NOMO-1 treated with DMSO at 0.1 percent for 48 hours (cell line): ENCODE data around the gene ATP11A.

Experiments used
- DNase-seq: peaks from one replicate; lab custom pipeline; 2025; ENCODE audit not compliant: unreplicated experiment; lab: John Stamatoyannopoulos, UW

Gene ATP11A

DNA sequence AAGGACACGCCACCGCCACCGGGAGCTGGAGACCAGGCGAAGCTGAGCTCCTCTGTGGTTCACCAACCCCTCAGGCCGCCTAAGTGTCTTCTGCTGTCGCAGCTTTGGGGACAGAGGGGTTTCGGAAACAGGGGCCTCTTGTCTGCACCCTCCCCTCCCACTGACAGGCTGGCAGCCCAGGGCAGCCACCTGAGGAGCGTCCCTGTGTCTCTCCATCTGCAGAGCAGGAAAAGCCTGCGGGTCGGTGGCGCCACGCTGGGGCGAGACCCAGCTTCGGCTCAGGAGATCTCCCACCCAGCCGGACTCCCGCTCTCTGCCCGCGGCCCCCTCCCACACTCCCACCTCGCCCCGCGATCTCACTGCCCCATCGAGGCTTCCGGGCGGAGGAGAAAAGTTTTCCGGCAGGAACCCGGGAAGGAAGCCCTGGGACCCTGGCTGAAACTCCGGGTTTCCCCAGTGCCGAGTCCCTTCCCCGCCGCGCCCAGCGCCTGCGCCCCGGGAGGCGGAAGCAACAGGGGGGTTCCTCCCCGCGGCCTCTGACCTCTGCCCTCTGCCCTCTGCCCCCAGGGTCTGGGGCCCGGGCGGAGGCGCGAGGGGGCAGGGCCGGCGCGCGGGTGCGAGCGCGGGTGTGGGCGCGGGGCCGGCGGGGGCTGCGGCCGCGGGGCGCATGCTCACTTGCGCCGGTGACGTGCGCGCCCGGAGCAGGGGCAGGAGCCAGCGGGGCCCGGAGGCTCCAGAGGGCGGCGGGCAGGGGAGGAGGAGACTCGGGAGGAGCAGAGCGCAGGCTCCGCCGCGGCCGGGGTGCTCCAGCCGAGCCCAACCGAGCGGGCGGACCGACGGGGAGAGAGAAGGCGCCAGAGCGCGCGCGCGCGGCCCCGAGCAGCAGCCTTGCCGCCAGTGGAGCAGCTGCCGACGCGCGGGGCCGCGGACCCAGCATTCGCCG, at the start of gene ATP11A:
TSS of gene ATP11A (plus strand) at position 736 of the 943 bp plus-strand sequence. CDS start 379 bp downstream, outside the sequence.
- DNase-seq = peak; percentile 78

DNA sequence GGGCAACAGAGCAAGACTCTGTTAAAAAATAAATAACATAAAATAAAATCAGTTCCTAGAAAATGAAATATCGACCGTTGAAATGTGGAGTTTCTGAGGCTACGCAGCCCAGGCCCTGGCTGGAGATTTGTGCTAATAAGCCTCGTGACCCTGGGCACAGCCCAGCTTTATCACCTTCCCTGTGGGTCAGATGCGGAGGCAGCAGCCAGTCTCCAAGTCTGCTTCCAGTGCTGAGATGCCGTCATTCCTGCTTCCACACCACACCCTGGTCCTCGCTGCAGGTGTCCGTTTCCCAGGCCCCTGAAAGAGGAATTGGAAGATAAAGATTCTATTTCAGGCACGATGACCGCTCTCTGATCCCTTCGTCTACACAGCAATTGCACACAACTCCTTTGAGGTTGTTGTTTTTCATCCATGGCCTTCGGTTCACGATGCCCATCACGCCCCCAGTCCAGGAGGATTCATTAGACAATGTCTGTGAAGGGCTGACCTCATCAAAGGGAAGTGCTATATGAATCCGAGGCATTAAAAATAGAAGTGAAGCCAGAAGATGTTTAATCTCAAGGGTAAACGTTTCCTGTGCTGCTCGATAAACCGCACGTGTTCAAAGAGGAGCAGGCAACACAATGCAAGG, 48.3 kb upstream of the ATP11A start:
- no peak for DNase-seq

DNA sequence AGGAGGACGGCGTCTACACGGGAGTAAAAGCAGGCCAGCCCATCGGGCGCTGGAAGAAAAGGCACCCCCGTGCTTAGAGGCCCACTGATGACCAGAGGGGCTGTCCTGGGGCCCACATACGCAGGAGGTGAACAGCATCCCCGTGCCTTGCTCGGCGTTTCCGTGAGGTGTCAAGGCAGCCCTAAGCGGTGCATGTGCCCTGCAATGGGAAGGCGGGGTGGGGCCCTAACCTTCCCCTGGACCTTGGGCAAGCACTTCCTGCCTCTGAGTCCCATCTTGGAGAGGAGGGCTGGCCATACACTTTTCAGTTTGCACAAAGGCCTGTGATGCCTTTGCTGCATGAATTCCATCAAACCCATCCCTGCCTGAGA, 47.8 kb upstream of the ATP11A start:
- no peak for DNase-seq

DNA sequence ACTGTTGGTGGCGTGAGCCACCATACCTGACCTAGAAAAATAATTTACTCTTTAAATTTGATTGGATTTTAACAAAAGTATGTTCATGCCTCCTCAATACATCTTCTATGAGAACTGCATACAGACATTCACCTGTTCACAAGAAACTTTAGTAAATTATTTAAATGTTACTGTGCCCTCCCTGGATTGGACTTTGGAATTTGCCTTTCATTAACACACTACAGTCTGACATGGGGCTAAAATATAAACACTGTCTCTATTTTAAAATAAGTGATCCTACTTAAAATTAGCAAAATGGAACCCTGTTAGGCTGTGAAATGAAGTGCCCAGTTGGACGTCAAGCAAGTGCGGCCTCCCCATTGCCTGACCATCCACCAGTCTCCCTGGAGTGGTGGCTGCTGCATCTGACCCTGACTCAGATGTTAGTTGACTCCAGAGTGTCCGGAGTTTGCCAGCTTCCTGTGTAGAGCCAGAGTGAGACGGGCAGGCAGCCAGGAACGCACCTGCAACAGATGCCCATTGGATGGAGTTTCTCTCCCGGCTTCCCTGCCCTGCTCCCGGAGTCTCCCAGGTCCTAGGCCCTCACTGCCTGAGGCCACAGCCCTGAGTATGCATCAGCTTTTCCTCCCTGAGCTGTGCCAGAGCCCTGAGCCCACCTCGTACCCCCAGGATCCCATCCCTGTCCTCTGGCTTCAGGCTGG, 45.9 kb upstream of the ATP11A start:
- no peak for DNase-seq

DNA sequence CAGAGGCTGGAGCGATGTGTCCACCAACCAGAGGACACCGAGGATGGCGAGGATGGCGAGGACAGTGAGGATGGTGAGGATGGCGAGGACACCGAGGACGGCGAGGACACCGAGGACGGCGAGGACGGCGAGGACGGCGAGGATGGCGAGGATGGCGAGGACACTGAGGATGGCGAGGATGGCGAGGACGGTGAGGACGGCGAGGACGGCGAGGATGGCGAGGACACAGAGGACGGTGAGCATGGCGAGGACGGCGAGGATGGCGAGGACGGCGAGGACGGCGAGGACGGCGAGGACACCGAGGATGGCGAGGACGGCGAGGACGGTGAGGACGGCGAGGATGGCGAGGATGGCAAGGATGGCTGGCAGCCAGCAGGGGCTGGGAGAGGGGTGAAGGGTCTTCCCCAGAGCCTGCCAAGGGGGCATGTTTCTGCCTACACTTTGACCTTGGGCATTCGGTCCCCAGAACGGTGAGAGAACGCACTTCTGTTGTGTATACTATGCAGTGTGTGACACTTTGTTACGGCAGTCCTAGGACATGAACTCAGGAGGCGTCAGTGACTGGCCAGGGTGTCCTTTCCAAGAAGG, 44.4 kb upstream of the ATP11A start:
- DNase-seq = no peak

DNA sequence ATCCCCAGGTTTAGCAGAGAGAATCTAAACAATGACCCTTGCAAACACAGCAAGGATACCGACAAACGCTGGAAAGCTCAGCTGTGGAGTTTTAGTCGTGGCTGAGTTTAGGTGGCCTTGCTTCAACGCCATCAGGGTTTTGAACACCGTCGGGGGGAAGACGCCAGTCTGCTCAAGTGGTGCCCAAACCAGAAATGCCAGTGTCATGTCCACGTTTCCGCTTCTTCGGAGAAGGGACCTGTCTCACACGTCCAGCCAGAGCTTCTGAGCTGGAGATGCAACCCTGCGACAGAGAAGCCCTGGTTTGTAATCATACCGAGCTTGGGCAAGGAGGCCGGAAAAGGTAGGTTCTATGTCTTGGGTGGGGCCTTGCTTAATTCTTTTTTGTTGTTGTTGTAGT, 42.6 kb upstream of the ATP11A start:
- no peak for DNase-seq

DNA sequence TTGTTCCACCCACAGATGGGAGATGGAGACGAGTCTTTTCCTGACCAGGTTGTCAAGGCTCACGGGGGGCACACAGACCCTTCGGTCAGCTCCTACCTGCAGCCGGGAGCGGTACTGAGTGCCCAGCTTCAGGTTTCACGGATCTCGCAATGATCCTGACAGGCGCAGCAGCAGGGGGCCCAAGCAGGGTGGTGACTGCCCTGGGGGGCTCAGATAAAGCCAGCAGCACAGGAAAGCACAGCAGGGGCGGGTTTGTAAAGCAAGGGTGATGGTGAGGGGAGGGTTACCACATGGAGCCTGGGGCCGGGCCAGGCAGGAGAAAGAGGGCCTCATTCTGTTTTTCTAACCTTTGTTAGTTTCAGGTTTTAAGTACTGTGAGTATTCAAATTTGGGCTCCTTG, 41.7 kb upstream of the ATP11A start:
- DNase-seq = no peak

DNA sequence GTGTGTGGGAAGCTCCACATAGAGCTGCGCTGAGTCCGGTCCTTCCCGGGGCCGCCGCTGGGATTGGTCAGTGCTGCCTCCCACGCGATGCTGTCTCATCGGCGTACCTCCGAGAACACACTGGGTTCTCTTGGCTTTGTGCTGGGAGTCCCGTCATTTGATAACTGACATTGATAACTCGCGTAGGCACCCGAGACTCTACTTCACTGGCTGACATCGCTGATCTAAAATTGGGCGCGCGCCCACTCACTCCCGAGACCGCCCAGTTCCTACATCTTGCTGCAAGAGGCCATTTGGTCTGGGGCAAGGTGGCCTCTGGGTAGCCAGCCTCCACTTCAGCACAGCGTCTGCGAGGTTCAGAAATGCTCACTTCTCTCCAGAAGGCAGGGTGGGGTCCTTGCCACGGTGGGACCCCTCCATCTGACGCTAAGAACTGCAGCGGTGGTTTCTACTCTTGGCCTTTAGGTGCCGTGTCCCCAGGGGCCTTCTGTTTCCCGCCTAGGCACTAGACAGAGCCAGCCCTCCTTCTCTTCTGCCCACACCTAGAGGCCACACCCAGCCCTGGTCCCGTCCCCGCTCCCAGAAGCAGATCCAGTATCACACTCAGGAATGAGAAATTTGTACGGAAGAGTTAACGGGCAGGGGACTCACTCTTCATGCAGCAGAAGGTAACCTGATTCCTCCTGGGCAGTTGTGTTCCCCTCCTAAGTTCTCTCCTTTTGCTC, 40.7 kb upstream of the ATP11A start:
- DNase-seq = no peak

DNA sequence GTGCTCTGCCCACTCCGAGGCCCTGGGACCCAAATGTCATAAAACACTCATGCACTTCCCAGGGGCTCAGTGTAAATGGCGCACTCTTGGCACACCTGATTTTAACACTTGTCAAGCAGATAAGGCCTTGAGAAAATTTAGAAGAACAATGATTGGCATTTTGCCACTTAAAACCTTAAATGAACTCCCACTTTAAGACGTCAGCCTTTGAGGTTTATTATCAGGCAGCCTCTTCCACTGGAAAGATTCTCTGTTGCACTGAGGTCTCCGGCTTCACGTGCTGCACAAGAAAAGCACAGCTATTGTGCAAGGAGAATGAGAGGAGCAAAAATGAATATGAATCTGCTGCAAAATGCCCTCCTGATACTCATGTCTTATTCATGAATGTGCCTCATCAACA, 38.5 kb upstream of the ATP11A start:
- DNase-seq = no peak

DNA sequence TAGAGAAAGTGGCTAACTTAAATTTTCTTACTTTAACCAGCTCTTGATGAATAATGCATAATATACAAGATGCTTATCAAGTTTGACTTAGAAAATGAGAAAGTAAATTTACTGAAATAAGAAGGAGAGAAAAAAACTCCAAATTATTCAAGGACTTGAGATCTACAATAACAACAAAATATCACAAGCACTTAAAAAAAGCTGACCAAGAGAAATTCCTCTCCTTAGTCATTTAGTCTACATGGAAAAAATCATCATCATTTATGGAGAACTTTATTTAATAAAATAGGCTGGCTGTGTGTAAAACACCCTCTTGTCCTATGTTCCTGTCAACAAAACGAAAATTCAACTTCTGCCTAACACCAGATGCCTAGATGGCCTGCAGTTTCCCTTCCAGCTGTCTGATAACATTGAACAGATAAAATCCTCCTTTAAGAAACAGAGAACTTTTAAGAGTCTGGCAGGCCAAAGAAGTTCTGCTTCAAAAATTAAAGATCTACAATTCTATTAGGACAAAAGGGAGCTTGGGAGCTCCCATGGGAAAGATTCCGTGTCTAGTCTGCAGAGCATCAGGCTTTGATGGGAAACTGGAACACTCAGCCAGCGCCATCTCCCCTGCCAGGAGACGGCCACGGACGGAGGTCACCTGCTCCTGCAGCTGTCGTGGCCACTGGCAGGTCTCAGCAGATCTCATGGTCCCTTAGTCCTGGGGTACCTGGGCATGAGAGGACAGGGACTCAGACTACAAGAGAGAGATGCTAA, 37.9 kb upstream of the ATP11A start:
- DNase-seq = no peak

DNA sequence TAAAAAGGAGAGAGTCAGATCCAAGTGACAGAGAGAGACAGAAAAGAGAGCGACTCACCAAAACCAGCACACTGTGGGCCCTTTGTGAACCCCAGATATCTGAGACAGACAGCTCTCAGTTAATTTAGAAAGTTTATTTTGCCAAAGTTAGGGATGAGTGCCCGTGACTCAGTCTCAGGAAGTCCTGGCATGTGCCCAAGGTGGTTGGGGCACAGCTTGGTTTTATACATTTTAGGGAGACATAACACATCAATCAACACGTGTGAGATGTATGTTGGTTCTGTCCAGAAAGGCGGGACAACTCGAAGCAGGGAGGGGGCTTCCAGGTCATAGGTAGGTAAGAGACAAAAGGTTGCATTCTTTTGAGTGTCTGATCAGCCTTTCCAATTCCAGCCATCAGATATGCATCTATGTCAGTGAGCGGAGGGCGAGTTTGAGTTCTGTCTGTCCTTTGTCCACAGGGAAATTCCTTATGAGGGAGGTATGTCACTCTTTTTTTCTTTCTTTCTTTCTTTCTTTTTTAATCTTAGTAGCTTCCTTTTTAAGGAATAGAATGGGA, 37.2 kb upstream of the ATP11A start:
- no peak for DNase-seq

DNA sequence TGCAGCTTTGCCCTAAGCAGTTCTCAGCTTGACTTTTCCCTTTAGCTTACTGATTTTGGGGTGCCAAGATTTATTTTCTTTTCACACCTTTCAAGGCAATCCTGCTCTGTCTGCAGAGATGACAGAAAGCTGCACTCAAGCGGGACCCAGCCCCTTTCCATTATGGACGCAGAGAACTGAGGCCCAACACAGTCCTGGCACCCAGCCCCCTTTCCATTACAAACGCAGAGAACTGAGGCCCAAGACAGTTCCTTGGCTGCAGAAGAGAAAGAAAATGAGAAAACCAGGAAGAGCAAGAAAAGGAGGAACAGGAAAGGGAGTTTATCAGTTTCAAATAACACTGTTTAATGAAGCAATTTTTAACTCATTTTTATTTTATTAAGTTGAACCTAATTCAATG, 36.8 kb upstream of the ATP11A start:
- no peak for DNase-seq

DNA sequence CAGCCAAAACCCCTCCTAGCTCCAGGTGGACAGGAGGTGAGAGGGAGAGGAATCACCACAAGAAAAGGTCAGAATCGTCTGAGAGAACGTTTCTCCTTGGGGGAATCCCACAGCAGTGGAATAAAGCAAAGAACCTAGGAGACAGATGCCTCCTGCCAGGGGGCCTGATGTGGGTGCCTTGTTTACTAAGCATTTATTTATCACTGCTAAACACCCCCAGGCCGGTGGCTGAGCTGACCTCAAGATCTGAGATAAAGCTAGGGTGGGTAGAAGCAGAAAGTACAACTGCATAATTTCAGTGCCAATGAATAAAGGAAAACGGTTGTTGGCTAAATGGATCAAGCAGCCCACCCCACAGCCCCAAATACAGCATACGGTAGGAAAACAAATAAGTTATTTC, 33.9 kb upstream of the ATP11A start:
- DNase-seq = no peak

DNA sequence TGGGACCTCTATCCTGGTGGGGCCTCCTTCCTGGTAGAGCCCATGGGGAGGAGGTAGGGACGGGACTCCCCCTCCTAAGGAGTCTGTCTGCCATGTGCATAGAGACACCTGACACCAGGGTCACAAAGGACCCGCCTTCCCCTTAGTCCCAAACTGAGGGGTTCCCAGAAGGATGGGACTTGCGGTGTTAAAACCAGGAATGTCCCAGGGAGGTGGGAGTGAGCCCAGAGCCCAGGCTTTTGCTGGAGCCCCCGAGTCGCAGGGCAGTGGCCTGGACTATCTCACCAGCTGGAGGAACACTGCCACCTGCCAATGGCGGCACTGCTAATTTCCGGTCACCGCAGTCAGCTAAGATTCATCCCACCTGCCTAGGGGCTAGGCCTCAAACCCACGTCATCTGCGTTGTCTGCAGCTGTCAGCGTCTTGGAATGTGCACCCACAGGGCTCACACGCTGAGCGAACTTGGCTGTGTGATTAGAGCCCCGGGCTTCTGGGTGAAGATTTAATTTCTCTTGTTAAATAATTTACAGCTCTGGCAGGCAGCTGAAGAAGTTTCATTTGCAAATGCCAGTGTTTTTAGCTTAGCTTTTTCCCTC, 31.9 kb upstream of the ATP11A start:
- DNase-seq = no peak

DNA sequence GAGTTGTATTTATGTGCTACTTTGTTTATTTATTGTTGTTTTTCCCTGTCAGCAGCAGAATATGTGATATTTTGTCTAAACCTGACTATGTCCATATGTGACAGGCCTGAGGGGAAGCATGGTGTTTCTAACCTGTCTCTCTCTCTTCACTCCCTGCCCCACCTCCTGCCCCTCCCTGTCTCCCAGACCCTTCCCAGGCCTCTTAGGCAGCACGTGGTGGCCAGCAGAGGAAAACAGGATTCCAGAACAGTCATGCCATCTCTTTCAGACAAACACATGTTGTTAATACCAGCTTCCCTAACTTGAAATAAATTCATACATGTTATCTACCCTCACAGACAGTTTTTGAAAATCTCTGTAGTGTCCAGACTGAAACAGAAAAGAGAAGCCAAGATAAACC, 31.0 kb upstream of the ATP11A start:
- no peak for DNase-seq

DNA sequence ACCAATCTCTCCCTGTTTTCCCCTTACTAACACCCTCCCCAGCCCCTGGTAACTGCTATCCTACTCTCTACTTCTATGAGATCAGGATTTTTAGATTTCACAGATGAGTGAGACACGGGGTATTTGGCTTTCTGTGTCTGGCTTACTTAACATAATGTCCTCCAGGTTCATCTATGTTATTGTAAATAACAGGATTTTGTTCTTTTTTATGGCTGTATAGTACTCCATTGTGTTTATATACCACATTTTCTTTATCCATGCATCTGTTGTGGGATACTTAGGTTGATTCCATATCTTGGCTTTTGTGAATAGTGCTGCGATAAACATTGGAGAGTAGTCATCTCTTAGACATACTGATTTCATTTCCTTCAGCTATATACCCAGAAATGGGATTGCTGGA, 28.5 kb upstream of the ATP11A start:
- no peak for DNase-seq

DNA sequence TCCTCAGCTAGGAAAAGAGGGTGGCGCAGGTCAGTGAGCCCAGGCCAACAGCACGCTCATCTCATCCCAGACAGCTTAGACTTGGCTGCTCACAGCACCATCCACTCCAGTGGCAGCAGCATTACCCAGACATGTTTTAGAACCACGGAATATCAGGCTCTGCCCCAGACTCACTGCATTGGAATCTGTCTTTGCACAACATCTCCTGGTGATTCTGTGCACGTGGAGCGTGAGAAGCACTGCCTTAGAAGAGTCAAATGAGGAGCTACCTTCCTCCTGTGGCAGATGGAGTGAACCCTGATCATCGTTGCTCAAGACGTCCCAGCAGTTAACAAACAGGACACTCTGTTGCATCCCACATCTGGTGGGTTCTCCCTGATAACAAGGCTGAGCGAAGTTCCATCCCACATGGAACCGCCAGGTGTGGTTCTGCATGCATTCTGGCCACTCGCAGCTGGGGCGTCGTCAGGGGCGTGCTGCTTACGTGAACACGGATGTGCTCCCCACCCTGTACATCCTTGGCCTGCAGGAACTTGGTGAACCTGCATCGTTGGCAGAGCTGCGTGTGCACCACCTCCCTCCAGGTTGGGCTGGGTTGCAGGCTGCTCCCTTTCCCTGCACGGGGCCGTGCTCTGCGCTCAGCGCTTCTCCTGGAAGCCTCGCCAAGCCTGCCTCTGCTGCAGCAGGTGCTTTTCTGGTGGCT, 25.2 kb upstream of the ATP11A start:
- no peak for DNase-seq

DNA sequence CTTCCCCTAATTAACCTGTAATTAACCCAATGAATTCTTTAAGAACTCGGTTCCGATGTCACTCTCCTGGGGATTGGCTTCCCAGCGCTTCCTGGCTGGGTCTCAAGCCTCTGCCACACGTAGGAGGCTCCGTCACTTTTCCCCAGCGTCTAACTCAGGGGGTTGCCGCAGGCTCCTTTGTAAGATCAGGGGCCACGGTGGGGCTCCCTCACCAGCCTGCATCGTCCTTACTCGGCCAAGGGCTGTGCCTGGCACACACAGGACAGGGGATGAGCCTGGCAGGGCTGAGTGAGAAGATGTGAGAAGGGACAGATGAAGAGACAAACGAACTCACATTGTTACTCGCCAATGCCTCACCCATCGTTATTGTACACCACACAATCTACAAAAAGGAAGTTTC, 20.9 kb upstream of the ATP11A start:
- no peak for DNase-seq
